ENCODE results near the gene NOS1AP. TPM values are rescaled to one million over a fixed set of nuclear protein-coding genes. Genes with fewer than 3 reads are reported as not detected.

The NOS1AP gene
- total RNA-seq: 1 to 10 TPM; 1.1 to 3.5 (median 2.6) TPM

DNA sequence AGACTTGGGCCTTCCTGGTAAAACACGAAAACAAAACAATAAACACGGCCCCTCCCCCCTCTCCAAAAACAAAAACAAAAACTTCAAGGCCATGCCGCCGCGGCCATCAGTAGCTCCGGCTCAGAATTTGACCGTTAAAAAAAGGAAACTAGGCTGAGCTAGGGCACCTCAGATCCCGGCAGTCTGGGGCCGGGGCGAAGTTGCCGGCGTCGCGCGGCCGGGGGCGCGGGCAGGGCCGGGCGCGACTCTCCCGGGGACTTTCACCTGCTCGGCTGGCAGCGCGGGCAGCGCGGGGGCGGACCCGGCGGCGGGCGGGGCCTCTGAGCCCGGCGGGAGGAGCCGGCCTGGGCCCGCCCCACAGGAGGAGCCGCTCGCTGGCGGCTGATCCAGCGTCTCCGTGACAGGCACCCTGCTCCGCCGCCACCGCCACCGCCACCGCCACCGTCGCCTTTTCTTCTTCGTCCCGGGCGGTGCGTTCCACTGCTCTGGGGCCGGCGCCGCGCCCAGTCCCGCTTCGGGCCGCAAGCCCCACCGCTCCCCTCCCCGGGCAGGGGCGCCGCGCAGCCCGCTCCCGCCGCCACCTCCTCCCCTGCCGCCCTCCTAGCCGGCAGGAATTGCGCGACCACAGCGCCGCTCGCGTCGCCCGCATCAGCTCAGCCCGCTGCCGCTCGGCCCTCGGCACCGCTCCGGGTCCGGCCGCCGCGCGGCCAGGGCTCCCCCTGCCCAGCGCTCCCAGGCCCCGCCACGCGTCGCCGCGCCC is at the start of gene NOS1AP:
Gene NOS1AP (plus strand): TSS at position 358 of the 760 bp plus-strand sequence. CDS start 487 bp downstream, outside the sequence.
- no peak for TF ChIP-seq POLR2A (IDR thresholded peaks at IDR 0.05)
- TF ChIP-seq, protein P1, sequence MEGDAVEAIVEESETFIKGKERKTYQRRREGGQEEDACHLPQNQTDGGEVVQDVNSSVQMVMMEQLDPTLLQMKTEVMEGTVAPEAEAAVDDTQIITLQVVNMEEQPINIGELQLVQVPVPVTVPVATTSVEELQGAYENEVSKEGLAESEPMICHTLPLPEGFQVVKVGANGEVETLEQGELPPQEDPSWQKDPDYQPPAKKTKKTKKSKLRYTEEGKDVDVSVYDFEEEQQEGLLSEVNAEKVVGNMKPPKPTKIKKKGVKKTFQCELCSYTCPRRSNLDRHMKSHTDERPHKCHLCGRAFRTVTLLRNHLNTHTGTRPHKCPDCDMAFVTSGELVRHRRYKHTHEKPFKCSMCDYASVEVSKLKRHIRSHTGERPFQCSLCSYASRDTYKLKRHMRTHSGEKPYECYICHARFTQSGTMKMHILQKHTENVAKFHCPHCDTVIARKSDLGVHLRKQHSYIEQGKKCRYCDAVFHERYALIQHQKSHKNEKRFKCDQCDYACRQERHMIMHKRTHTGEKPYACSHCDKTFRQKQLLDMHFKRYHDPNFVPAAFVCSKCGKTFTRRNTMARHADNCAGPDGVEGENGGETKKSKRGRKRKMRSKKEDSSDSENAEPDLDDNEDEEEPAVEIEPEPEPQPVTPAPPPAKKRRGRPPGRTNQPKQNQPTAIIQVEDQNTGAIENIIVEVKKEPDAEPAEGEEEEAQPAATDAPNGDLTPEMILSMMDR (IDR thresholded peaks at IDR 0.05): no peak
- DNase-seq (ENCODE audit: low spot score in 2 of 2): peak; percentile 55 to 90
- H3K4me3 ChIP-seq (ENCODE audit: low read depth, poor library complexity, severe bottlenecking): peak within 1 kb of the TSS; percentile 62
- intact Hi-C loops (cut with DNase I; ENCODE audit: low total_unique reads): no loop called here
- 2% methylated on average over 34 to 65 of the region's 95 CpGs for WGBS, 2 donors

DNA sequence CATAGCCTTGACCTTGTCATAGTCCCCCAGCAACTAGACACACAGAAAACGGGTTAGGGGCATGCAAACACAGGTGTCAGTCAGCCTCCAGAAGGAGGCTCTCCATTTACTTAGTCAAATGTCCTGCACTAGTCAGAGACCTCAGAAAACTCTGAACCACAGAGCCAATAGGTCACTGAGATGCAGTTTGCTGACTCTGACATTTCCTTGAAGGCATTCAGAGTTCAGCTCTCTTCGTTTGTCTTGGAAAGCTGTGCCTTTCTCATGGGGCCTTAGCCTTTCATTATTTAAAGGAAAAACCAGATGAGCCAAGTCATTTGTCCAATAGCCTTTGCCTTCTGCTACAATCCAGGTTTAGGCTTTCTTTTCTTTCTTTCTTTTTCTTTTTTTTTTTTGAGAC is 49.3 kb upstream of the NOS1AP start:
- H3K4me3 ChIP-seq (ENCODE audit: low read depth, poor library complexity, severe bottlenecking): no peak overlapping the region
- intact Hi-C loops (cut with DNase I; ENCODE audit: low total_unique reads): no loop called here
- DNase-seq (ENCODE audit: low spot score in 2 of 2): no peak
- TF ChIP-seq, protein P1 (IDR thresholded peaks at IDR 0.05): no peak
- TF ChIP-seq POLR2A (IDR thresholded peaks at IDR 0.05): no peak
- 60 to 65% methylated on average over 2 of the region's 2 CpGs for WGBS, 2 donors

DNA sequence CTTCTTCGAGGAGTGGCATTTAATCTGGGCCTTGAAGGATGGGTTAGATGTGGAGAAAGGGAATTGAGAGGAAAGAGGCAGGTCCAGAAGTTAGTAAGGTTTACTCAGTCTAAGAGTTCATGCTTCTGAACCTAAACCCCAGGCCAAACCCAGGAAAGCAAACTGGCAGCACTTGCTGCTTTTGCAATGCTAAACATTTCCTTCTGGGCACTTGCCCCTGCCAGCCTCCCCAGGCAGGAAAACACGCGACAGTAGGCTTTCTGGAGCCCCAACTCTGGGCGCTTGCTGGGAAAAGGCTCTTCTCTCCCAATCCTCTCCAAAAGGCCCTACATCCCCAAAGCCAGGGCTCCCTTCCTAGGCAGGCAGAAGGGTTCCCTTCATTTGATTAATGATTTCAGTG is 48.4 kb upstream of the NOS1AP start:
- no peak for DNase-seq (ENCODE audit: low spot score in 2 of 2)
- WGBS, 2 donors: 60 to 68% methylated on average over 4 of the region's 4 CpGs
- intact Hi-C loops (cut with DNase I; ENCODE audit: low total_unique reads): no loop called here
- TF ChIP-seq, protein P1 (IDR thresholded peaks at IDR 0.05): no peak
- no peak for TF ChIP-seq POLR2A (IDR thresholded peaks at IDR 0.05)
- no peak overlapping the region for H3K4me3 ChIP-seq (ENCODE audit: low read depth, poor library complexity, severe bottlenecking)

DNA sequence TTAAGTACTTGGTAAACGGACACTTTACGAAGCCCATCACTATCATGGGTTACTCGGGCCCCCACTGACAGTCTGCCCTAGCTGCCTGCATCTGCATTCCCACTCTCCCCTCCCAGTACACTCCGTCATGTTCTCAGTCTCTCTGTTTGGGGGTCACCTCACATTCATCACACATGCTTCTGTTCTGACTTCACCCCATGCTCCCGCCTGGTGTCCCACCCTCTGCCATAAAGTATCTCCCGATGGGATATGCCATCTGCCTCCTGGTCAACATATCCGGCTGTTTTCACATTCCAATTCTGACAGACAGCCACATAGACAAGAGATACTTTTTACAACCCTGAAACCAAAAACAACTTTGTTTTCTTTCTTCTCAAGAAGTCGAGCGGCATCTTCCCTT is 46.9 kb upstream of the NOS1AP start:
- TF ChIP-seq, protein P1 (IDR thresholded peaks at IDR 0.05): no peak
- no peak for TF ChIP-seq POLR2A (IDR thresholded peaks at IDR 0.05)
- WGBS, 2 donors: 64 to 70% methylated on average over 9 of the region's 9 CpGs
- DNase-seq (ENCODE audit: low spot score in 2 of 2): no peak
- H3K4me3 ChIP-seq (ENCODE audit: low read depth, poor library complexity, severe bottlenecking): no peak overlapping the region
- intact Hi-C loops (cut with DNase I; ENCODE audit: low total_unique reads): no loop called here

DNA sequence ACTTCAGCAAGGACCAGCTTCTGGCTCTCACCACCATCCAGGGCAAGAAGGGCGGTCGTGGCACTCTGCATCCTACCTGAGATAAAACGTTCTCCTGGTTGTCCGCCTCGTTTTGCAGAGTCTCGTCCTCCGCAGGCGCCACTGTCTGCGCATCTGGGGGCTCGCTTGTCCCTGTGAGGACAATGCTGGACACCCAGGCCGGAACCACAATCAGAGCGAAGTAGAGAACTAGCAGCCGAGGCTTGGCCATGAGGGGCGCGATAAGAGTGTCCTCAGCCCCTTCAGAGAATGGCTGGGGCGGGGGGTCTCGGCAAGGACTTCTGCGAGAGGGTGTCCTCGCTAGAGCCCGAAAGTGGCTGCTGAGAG is 46.3 kb upstream of the NOS1AP start:
- H3K4me3 ChIP-seq (ENCODE audit: low read depth, poor library complexity, severe bottlenecking): peak overlapping the region; percentile 39
- intact Hi-C loops (cut with DNase I; ENCODE audit: low total_unique reads): no loop called here
- no peak for DNase-seq (ENCODE audit: low spot score in 2 of 2)
- TF ChIP-seq, protein P1 (IDR thresholded peaks at IDR 0.05): no peak
- TF ChIP-seq POLR2A (IDR thresholded peaks at IDR 0.05): no peak
- whole genome bisulfite sequencing, 2 donors: 36 to 58% methylated on average over 15 to 20 of the region's 20 CpGs

Measured in lower leg skin (tissue), 4 donors.